ENCODE data around the gene WDR72.
"Not testable (repeated sequence)": the region's sequence is repeated elsewhere in the genome, so short reads cannot be mapped to it uniquely, and the experiment has no call there.

Gene WDR72

DNA sequence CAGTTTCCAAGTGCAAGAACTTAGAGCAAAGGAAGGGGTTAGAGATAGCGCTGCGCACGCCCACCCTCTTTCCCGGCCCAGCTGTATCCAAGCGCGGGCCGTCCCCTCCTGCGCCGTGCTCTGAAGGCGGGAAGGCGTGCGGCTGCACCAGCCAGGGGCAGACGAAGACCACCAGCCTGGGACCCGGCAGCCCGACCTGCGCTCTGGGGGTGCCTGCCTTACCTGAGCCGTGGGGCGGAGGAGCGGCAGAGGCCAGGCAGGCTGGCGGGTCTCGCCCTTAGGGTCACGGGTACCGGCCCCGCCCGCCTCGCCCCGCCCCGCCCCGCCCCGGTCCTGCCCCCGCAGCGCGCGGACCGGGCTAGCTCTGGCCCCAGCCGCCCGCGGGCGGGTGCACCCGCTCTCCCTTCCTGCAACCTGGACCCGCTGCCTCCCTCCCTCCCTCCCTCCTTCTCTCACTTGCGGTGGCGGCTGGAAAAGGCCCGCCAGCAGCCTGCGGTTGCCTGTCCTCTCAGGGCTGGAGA, at the start of gene WDR72:
Gene WDR72, minus strand, starts transcription at position 253 of the 521 bp plus-strand sequence. CDS start 26,514 bp downstream, outside the sequence.
- DNase-seq, result no peak

DNA sequence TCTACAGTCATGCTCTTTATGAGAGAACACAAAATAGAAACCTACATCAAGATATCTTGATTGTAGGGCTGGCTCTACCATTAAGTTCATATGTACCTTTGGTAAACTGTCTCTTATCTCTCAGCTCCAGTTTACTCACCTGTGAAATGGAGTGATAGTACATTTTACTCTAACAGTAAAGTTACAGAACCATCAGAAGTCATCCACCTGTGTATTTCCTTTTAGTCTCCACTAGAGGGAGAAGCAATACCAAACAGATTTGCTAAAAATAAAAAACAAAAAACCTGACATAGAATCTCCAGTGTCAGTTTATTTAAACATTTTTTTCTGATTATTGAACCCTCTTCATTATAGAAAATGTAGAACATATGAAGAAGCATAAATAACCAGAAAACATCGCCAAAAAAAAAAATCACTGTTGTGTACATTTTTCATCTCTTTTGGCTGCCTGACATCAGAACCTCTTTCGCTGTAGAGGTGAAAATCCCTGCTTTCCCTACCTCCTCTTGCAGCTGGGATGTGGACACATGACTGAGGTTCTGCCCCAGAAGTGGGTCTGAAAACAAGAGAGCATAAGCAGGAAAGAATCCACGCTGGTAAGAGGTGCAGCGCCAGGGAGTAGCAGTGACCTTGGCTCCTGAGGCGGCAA, 48.7 kb upstream of the WDR72 start:
- no peak for DNase-seq

DNA sequence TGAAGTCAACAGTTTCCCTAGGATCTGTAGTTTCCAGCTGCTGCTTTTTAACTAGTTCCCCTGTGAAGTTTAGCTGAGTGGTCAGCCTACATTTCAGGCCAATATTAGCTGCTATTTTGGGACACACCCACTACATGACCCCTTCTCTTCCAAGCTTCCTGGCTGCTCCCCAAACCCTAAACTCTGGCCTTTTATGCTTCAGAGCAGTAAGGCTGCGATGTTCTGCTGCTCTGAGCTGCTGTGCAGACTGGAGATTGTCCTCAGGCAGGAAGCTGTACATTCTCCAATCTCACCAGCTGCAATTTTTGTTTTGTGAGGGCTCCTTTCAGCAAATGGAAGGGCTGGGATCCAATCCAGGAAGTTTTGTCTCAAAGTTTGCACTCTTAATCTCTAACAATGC, 48.0 kb upstream of the WDR72 start:
- no peak for DNase-seq

DNA sequence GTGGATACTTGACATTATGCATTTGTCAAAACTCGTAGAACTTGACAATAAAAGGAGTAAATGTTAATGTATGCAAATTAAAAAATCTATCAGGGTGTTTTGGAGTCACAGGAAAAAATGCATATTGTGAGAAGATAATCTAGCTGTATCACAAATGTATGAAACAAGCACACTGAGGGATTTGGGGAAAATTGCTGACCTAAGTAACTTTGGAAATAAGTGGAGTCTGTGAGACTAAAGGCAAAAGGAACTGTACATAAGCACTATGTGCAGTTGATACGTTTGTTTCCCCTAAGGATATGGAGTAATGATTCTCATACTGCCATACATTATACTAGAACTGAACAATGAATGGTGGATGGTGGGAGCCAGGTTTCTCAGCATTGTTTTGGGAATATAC, 43.2 kb upstream of the WDR72 start:
- no peak for DNase-seq

DNA sequence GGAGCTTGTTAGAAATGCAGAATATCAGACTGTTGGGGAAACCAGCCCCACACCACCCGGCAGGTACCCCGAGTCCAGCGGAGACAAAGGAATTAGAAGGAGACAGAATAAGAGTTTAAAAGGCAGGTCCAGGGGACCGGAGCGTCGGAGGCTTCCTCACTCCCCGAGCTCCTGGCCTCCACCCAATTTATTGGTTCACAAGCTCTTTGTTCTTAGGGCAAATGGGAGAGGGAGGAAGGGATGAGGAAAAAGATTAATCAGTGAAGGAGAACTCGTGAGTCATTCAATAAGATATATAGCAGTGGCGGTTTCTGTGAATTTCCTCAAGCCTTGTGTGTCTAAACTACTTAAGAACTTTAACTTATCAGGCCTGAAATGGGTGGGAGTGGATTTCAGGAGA, 32.1 kb upstream of the WDR72 start:
- DNase-seq, result no peak

DNA sequence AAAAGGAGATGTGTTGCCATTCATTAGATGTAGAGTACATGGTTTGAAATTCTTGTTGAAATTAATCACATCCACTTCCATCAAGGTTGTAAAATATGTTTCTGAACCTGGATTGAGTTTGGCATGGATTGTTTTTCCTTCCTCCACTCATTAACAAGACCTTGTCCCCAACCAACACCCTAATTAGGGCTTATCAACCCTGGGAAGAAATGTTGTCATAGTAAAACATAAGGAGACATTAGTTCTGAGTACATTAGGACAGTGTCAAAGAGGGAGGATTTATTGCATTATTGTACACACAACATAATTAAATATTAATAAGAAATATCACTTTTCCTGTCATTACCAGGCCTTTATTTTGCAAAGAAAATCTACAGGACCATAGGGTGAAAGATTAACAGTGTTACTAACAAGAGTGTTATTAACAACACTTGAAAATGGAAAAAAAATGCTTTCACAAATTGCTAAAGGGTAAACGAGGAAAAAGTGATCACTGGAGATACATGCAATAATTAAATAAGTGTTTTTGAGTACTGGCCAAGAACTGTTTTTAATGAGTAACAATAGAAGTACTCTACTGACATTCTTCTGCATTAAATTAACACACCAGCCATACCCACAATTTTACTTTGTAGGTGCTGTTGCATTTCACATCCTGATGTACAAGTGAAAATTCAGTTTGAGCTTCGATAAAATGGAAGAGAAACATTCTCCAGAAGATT, 30.4 kb upstream of the WDR72 start:
- no peak for DNase-seq

DNA sequence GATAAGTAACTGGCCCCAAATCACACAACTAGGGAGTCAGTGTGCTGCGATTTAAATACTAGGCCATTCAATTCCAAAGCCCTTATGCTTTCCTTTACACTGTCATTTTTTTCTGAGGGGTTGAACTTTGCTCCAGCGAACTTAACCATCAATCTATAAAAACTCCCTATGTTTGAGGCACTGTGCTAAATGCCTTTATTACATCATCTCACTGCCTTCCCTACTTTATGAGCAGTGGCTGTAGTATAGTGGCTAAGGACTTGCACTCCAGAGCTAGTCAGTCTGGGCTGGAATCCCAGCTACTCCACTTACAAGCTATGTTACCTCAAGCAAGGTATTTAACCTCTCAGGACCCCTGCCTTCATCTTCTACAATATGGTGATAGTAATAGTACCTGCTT, 26.9 kb upstream of the WDR72 start:
- no peak for DNase-seq

DNA sequence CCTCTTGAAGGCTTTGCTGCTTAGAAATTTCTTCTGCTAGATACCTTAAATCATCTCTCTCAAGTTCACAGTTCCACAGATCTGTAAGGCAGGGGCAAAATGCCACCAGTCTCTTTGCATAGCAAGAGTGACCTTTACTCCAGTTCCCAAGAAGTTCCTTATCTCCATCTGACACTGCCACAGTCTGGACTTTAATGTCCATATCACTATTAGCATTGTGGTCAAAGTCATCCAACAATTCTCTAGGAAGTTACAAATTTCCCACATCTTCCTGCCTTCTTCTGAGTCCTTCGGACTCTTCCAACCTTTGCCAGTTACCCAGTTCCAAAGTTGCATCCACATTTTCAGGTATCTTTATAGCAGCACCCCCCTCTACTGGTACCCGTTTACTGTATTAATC, 25.8 kb upstream of the WDR72 start:
- not testable (repeated sequence) for DNase-seq

DNA sequence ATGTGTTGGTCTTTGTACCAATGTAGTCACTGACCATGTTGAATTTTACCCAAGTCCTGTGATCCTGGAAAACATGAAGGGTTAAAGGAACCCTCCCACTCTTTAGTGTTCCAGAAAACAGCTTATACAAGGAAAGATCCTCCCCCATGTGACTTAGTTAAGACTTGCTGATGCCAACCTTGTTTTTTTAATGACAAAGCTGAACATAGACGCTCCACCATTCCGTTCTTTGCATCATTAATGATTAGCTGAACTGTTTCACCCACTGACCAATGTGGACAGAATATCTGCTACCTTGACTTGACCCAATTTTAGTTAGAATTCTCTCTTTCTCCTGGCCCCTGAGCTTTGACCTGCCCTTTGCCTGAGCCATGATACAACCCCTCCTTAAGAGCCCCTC, 3.5 kb upstream of the WDR72 start:
- DNase-seq, result no peak

DNA sequence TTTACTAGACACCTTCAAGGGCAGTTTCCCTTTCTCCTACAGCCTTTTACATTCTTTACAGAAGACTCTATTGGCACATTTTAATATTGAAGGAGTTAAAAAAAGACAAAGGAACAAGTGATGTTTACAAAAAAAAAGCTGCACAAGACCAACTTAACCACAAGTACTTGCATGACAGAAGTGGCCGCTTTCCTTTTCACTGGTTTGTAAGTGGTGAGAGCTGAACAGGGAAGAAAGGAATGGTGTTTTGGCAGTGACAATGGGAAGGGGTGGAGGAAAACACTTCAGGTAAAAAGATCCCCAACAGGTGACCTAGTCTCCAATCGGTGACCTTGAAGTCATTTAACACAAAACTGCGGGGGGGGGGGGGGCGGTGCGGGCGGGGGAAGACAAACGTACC, 1.1 kb downstream of the WDR72 start:
- DNase-seq, result no peak

DNA sequence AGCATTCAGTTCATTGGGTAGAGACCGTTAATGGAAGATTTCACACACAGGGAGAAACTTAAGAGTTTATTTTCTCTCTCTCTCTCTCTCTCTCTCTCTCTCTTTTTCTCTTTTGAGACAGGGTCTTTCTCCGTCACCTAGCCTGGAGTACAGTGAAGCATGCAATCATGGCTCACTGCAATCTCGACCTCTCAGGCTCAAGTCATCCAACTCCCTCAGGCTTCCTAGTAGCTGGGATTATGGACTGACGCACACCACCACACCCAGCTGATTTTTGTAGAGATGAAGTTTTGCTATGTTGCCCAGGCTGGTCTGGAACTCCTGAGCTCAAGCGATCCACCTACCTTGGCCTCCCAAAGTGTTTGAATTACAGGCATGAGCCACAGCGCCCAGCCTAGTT, 1.6 kb downstream of the WDR72 start:
- DNase-seq, result no peak

DNA sequence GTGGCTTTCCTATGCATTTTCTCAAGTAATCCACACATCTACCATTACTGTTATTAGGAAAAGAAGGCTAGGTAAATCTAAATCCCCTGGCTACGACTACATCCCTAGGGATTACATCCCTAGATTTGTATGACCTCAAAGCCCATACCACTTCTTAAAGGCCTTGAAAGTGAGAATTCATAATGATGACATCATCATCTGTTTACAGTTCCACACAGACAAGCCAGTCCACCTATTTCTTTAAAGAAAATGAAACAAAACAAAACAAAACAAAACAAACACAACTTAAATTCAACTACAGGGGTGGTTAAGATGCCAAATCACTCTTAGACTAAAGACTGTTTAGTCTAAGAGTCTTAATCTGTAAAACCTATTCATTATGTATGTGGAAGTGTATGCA, 5.7 kb downstream of the WDR72 start:
- no peak for DNase-seq

DNA sequence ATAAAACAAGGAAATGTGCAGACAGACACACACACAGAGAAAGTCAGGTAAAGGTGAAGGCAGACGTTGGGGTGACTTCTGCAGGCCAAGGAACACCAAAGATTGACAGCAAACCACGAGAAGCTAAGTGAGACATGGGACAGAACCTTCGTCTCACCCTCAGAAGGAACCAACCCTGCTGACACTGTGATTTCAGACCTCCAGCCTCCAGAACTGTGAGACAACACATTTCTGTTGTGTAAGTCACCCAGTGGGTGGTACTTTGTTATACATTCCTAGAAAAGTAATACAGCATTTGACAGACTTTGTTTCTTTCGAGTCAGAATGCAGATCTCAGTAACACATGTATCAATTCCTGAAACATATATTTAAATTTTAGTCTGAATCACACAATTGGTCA, 7.1 kb downstream of the WDR72 start:
- no peak for DNase-seq

DNA sequence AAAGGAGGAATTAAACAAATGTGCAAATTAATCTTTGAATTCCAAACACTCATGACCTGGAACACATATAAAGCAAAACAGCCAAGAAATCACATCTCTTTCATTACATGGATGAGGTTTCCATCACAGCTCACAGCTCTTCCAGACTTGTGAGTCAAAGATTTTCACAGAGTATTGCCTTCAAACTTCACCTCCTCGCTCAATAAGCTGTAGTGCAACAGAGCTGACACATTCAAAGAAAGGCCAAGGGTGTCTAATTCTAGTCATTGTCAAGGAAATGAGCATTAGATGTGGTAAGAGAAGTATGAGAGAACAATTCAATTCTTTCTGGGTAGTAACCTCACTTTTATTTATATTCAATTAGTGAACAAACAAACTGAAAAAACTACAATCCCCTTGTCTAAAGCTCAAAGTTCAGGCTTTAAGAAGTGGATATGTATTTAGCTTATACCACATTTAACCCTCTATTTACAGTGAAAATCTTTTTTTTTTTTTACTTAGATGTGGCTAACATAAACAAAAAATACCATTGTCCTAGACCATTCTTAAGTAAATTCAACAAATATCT, 11.9 kb downstream of the WDR72 start:
- DNase-seq, result no peak

DNA sequence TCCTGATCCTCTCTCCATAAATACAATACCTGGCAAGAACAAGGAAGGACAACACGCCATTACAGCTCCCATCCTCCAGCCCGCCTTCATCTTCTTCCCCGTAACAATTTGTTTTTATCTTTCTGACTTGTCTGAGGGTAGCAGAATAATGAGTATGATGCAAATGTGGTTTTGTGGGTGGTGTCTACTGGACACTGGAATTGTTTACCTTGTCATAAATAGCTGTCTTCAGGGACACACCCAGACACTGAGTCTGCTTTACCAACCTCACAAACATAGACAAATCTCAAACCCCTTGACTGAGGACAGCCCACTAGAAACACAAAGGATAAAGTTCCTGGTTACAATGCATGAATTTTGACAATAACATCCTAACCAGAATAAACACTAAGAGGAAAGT, 13.4 kb downstream of the WDR72 start:
- no peak for DNase-seq

DNA sequence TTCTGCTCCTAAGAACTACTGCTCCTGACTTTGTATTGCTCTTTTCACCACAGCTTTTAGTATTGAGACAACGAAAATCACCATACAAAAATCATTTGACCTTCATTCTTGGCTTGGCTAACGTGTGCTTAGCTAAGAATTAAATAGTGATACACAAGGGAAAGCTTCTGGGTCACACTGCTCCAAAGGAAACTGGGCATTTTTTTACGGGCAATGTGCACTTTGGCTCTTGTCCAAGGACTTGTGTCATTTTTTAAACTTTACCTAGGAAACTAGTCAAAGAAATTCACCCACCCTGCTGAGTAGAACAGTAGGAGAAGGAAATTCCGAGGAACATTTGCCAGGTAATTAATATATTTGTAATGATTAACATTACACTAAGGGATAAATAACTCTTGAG, 19.8 kb downstream of the WDR72 start:
- no peak for DNase-seq

DNA sequence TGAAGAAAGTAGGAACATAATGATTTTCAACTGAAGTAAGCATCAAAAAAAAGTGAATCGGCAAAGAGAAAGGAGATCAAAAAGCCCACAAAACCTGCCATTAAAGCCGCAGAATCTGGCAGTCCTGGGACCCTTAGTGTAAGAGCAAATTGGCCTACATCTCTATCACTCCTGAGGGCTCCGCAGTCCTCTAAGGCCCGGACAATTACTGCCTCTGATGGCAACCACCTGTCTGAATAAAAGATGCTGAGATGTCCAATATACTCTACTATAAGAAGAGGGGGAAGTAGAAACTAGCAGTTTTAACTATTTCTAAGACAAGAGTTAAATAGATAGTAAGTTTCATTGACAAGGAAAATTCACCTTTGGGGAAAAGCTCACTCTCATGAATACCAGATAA, 20.3 kb downstream of the WDR72 start:
- DNase-seq, result no peak

DNA sequence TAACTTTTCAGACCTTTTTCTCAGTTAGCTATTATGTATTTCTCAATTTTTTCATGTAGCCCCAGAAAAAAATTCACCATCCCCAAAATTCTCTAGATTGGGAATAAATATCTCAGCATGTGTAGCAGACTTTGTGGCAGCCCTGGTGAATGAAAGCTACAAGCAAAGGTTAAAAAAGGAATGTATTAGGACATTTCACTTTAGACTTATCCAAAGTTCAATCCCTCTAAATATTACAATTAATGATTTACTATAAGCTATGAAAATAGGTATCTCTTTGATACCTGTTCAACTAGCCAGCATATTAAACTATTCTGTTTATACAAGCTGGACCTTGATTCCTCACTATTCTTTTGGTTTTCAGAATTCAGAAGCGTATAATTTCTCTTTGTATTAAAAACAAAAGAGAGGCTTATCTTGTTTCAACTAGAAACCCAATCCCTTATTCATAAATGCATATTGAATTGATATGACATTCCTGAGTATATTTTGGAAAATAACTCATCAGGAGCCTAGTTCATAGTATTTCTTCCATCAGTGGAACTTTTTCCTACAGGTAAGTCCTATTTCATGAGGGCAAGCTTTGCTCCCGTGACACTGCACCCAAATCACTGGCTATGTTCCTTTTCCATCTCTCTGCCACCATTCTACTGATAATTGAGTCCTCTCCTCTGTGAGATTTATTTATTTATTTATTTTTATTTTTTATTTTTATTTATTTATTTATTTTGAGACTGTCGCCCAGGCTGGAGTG, 38.0 kb downstream of the WDR72 start:
- DNase-seq, result no peak

DNA sequence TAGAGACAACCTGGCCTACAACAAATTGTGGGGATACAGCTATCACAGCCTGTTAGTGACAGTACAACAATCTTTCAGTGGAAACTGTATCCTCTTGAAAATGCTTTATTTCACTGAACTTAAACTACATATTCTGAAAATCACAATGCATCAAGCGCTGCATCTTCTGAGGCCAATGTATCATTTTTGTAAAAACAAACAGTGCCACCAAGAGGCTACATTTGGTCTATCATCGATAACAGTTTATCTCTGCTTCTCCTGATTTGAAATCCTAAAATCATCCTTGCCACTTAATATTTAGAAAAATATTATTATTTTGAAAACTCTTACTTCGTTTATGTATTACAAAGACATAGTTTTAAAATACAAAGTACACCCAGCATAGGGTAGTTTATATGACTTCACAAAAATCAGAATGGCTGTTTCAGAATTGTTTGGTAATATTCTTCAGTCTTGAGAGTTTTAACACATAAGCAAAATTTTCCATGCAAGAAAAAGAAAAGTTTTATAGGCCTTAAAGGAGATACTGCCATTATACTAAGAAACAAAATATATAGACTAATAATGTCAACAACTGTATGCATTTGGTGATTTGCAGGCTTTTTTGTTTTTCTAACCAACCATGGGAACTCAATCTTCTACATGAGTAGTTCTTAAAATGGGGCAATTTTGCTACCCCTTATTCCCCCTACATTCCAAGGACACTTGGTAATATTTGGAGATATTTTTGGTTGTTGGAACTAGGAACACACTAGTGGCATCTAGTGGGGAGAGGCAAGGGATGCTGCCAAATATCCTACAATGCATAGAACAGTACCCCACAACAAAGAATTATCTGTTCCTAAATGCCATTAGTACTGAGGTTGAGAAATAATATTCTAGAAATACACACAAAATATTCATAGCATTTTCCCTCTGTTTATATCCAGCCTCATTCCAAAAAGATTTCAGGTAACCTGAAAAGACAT, 42.3 kb downstream of the WDR72 start:
- DNase-seq, result no peak

DNA sequence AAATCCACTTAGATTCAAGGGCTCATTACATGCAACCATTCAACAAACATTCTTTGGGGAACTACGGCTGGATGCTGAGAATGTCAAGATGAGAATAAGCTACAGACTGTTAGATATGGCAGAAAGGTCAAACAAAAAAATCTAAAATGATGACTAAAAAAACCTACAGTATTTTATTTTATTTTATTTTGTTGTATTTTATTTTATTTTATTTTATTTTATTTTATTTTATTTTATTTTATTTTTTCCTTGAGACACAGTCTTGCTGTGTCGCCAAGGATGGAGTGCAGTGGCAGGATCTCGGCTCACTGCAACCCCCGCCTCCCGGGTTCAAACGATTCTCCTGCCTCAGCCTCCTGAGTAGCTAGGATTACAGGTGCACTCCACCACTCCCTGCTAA, 46.2 kb downstream of the WDR72 start:
- no peak for DNase-seq

DNA sequence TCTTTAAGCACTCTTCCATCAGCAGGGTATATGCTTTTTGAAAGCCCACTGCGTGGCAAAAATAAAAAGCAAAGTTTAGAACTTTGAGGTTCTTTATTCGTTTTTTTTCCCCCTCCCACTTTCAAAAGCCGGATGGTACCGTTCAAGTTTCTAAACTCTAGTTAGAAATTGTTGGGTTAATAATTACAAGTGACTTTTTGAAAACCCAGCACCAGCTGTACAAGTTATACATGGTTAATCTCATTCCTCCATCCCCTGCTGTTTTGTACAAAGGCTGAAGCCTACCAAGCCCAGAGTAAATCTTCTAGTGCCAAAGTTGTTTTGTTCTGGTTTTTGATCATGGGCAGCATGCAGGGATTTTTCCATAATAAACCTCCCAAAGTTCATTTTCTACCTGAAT, 48.6 kb downstream of the WDR72 start:
- no peak for DNase-seq

DNA sequence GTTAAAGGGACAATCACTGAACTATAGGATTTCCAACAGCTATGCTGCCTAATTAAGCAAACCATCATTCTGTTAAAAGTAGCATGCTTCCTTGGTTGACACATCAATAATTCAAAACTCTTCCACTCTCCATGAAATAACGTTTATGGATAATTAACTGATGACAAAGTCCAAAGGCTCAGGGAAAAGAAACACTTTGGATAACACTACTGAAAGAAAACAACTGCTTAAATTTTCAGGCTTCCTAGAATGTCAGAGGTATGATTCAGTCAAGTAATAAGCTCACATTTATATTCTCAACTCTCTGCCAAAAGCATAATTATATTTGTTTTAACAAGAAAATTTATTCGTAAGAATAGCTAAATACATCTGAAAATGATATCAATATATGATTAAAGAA, 49.6 kb downstream of the WDR72 start:
- DNase-seq, result no peak
